ENCODE measurements around the gene TRPV4. TPM values are rescaled to one million over a fixed set of nuclear protein-coding genes. Genes with fewer than 3 reads are reported as not detected.
A peak's percentile ranks its signal among the peaks of the same experiment; 100 is the strongest.
"Not testable (repeated sequence)": the region's sequence is repeated elsewhere in the genome, so short reads cannot be mapped to it uniquely, and the experiment has no call there.

Gene TRPV4
- total RNA-seq, 3 donors from 2014 or later, result not detected

- Mint-ChIP-seq H3K36me3 (ENCODE audit: insufficient read depth) (peaks cover 13% of the 10 kb centered on the region), H3K27me3 (ENCODE audit: low read depth) (no peaks in the 10 kb centered on the region), H3K4me3 (no peak overlapping the region), H3K9me3 (no peaks in the 10 kb centered on the region), H3K4me1 (ENCODE audit: low read depth) (peaks cover 31% of the 10 kb centered on the region)
- ATAC-seq (no peak), DNase-seq (no peak)
Measured at GRCh38 chr12:109868182-109869051, 35.2 kb upstream of the TRPV4 start.

GRCh38 chr12:109864916-109865315, 31.7 kb upstream of the TRPV4 start:
- no peaks in the 10 kb centered on the region for H3K27me3 Mint-ChIP-seq (ENCODE audit: low read depth)
- no peak overlapping the region for H3K4me3 Mint-ChIP-seq
- H3K9me3 Mint-ChIP-seq, result no peaks in the 10 kb centered on the region
- no peak for ATAC-seq
- peaks cover 7% of the 10 kb centered on the region for H3K36me3 Mint-ChIP-seq (ENCODE audit: insufficient read depth)
- DNase-seq, result no peak
- H3K4me1 Mint-ChIP-seq (ENCODE audit: low read depth), result peaks cover 25% of the 10 kb centered on the region

GRCh38 chr12:109863847-109864712, 30.9 kb upstream of the TRPV4 start:
- Mint-ChIP-seq H3K36me3 (ENCODE audit: insufficient read depth) (peaks cover 7% of the 10 kb centered on the region), H3K27me3 (ENCODE audit: low read depth) (no peaks in the 10 kb centered on the region), H3K9me3 (no peaks in the 10 kb centered on the region), H3K4me3 (no peak overlapping the region), H3K4me1 (ENCODE audit: low read depth) (peaks cover 25% of the 10 kb centered on the region)
- ATAC-seq (peak in 1 of 2 donors; percentile 32), DNase-seq (no peak)

- not testable (repeated sequence) for H3K9me3 Mint-ChIP-seq; H3K27me3 Mint-ChIP-seq (ENCODE audit: low read depth); DNase-seq; ATAC-seq; H3K4me3 Mint-ChIP-seq
- peaks cover 25% of the 10 kb centered on the region for H3K4me1 Mint-ChIP-seq (ENCODE audit: low read depth)
- peaks cover 12% of the 10 kb centered on the region for H3K36me3 Mint-ChIP-seq (ENCODE audit: insufficient read depth)
Measured at GRCh38 chr12:109862491-109862890, 29.3 kb upstream of the TRPV4 start.

- H3K36me3 Mint-ChIP-seq (ENCODE audit: insufficient read depth), result peaks cover 14% of the 10 kb centered on the region
- no peaks in the 10 kb centered on the region for H3K27me3 Mint-ChIP-seq (ENCODE audit: low read depth)
- no peak overlapping the region for H3K4me3 Mint-ChIP-seq
- DNase-seq, result no peak
- no peak for ATAC-seq
- H3K4me1 Mint-ChIP-seq (ENCODE audit: low read depth), result peaks cover 25% of the 10 kb centered on the region
- H3K9me3 Mint-ChIP-seq, result no peaks in the 10 kb centered on the region
Measured at GRCh38 chr12:109861689-109862314, 28.6 kb upstream of the TRPV4 start.

GRCh38 chr12:109860977-109861376, 27.8 kb upstream of the TRPV4 start:
- Mint-ChIP-seq H3K4me1 (ENCODE audit: low read depth) (peaks cover 22% of the 10 kb centered on the region), H3K27me3 (ENCODE audit: low read depth) (no peaks in the 10 kb centered on the region), H3K4me3 (no peak overlapping the region), H3K9me3 (no peaks in the 10 kb centered on the region), H3K36me3 (ENCODE audit: insufficient read depth) (peaks cover 14% of the 10 kb centered on the region)
- no peak for ATAC-seq
- DNase-seq, result no peak

GRCh38 chr12:109858764-109859163, 25.6 kb upstream of the TRPV4 start:
- H3K9me3 Mint-ChIP-seq, result no peaks in the 10 kb centered on the region
- H3K36me3 Mint-ChIP-seq (ENCODE audit: insufficient read depth), result peaks cover 14% of the 10 kb centered on the region
- no peak overlapping the region for H3K4me3 Mint-ChIP-seq
- DNase-seq (no peak), ATAC-seq (no peak)
- no peaks in the 10 kb centered on the region for H3K27me3 Mint-ChIP-seq (ENCODE audit: low read depth)
- peaks cover 5% of the 10 kb centered on the region for H3K4me1 Mint-ChIP-seq (ENCODE audit: low read depth)

- no peaks in the 10 kb centered on the region for H3K9me3 Mint-ChIP-seq
- peaks cover 2% of the 10 kb centered on the region for H3K4me1 Mint-ChIP-seq (ENCODE audit: low read depth)
- ATAC-seq, result no peak
- no peak overlapping the region for H3K4me3 Mint-ChIP-seq
- no peaks in the 10 kb centered on the region for H3K27me3 Mint-ChIP-seq (ENCODE audit: low read depth)
- H3K36me3 Mint-ChIP-seq (ENCODE audit: insufficient read depth), result peaks cover 14% of the 10 kb centered on the region
- DNase-seq, result no peak
Measured at GRCh38 chr12:109857715-109858114, 24.5 kb upstream of the TRPV4 start.

- Mint-ChIP-seq H3K36me3 (ENCODE audit: insufficient read depth) (peaks cover 18% of the 10 kb centered on the region), H3K4me1 (ENCODE audit: low read depth) (peaks cover 2% of the 10 kb centered on the region), H3K27me3 (ENCODE audit: low read depth) (no peaks in the 10 kb centered on the region), H3K4me3 (no peak overlapping the region), H3K9me3 (no peaks in the 10 kb centered on the region)
- DNase-seq (no peak), ATAC-seq (no peak)
Measured at GRCh38 chr12:109855377-109855776, 22.2 kb upstream of the TRPV4 start.

- H3K4me3 Mint-ChIP-seq, ATAC-seq: not testable (repeated sequence)
Measured at GRCh38 chr12:109850518-109850917, 17.3 kb upstream of the TRPV4 start.

GRCh38 chr12:109847142-109847735, 14.0 kb upstream of the TRPV4 start:
- H3K36me3 Mint-ChIP-seq (ENCODE audit: insufficient read depth), result peaks cover 7% of the 10 kb centered on the region
- no peaks in the 10 kb centered on the region for H3K27me3 Mint-ChIP-seq (ENCODE audit: low read depth)
- DNase-seq (no peak), ATAC-seq (no peak)
- peaks cover 2% of the 10 kb centered on the region for H3K4me1 Mint-ChIP-seq (ENCODE audit: low read depth)
- no peak overlapping the region for H3K4me3 Mint-ChIP-seq
- no peaks in the 10 kb centered on the region for H3K9me3 Mint-ChIP-seq

More at GRCh38 chr12:109850518-109850917, 17.3 kb upstream of the TRPV4 start:
- not testable (repeated sequence) for H3K27me3 Mint-ChIP-seq (ENCODE audit: low read depth); DNase-seq; H3K9me3 Mint-ChIP-seq; H3K36me3 Mint-ChIP-seq (ENCODE audit: insufficient read depth); H3K4me1 Mint-ChIP-seq (ENCODE audit: low read depth)

GRCh38 chr12:109845824-109846205, 12.6 kb upstream of the TRPV4 start:
- no peak for DNase-seq
- no peaks in the 10 kb centered on the region for H3K9me3 Mint-ChIP-seq
- H3K27me3 Mint-ChIP-seq (ENCODE audit: low read depth), result no peaks in the 10 kb centered on the region
- ATAC-seq, result no peak
- peaks cover 2% of the 10 kb centered on the region for H3K4me1 Mint-ChIP-seq (ENCODE audit: low read depth)
- H3K4me3 Mint-ChIP-seq, result no peak overlapping the region
- H3K36me3 Mint-ChIP-seq (ENCODE audit: insufficient read depth), result peaks cover under 1% of the 10 kb centered on the region

GRCh38 chr12:109844983-109845823, 12.0 kb upstream of the TRPV4 start:
- no peak overlapping the region for H3K4me3 Mint-ChIP-seq
- peak; percentile 88 for DNase-seq
- peak; percentile 96 to 97 for ATAC-seq

More at GRCh38 chr12:109844983-109845823, 12.0 kb upstream of the TRPV4 start:
- Mint-ChIP-seq H3K9me3 (no peaks in the 10 kb centered on the region), H3K36me3 (ENCODE audit: insufficient read depth) (no peaks in the 10 kb centered on the region), H3K27me3 (ENCODE audit: low read depth) (no peaks in the 10 kb centered on the region), H3K4me1 (ENCODE audit: low read depth) (peaks cover 2% of the 10 kb centered on the region)

All from activated T-cell treated with anti-CD3 and anti-CD28 coated beads, Interleukin-2, amount 50 U/mL, for 4 hours (primary cell).